Keratinocyte (primary cell): ENCODE results near the gene CRYBA2. TPM values are rescaled to one million over a fixed set of nuclear protein-coding genes. Genes with fewer than 3 reads are reported as not detected.
A peak's percentile ranks its signal among the peaks of the same experiment; 100 is the strongest.

ENCODE experiments used
- DNase-seq: peaks from one replicate; pipeline ENCODE4 v3.0.0-alpha.2; 2011; ENCODE audit warnings: low read depth, missing footprints, low spot score
- FAIRE-seq: peaks from 2 replicates; lab custom pipeline; 2011; peaks lifted over from hg19 to GRCh38; lab: Jason Lieb, UNC
- H2AFZ ChIP-seq: 2 replicates; pipeline ENCODE4 v1.6.0; 2012; ENCODE audit warnings: low read length, control low read depth, inconsistent platforms; ENCODE audit not compliant: control insufficient read depth
- H3K27ac ChIP-seq: 2 replicates; pipeline ENCODE4 v1.5.1; 2011; ENCODE audit warnings: low read length; ENCODE audit not compliant: control insufficient read depth, insufficient read depth
- H3K27me3 ChIP-seq: 3 replicates; pipeline ENCODE4 v1.6.0; 2011; ENCODE audit warnings: low read length; ENCODE audit not compliant: control insufficient read depth, insufficient read depth; ENCODE audit errors: extremely low read depth
- H3K36me3 ChIP-seq, 2 experiments: 2 replicates in 1 of 2; 3 replicates in 1 of 2; pipeline ENCODE4 v1.5.1; 2011; ENCODE audit warnings: low read length in 2 of 2, mild to moderate bottlenecking in 1 of 2; ENCODE audit not compliant: control insufficient read depth in 2 of 2, insufficient read depth in 2 of 2; ENCODE audit errors: extremely low read depth in 1 of 2
- H3K4me1 ChIP-seq: 3 replicates; pipeline ENCODE4 v1.5.1; 2011; ENCODE audit warnings: low read length; ENCODE audit not compliant: control insufficient read depth, insufficient read depth; ENCODE audit errors: extremely low read depth
- H3K4me2 ChIP-seq: 3 replicates; pipeline ENCODE4 v1.6.0; 2011; ENCODE audit warnings: low read depth, low read length; ENCODE audit not compliant: control insufficient read depth, insufficient read depth; ENCODE audit errors: extremely low read depth
- H3K4me3 ChIP-seq, 3 experiments: fragments of 200-600 bp in 1 of 3; sonication (generic) in 1 of 3; 2 replicates in 2 of 3; 3 replicates in 1 of 3; pipeline ENCODE4 v1.5.1; 2011 to 2016; ENCODE audit warnings: low read length in 3 of 3, mild to moderate bottlenecking in 3 of 3, control low read depth in 2 of 3, inconsistent platforms in 1 of 3, low read depth in 1 of 3, mixed read lengths in 1 of 3, mixed run types in 1 of 3, moderate library complexity in 1 of 3; ENCODE audit not compliant: control insufficient read depth in 2 of 3, insufficient read depth in 2 of 3; ENCODE audit errors: extremely low read depth in 1 of 3
- H3K79me2 ChIP-seq: 2 replicates; pipeline ENCODE4 v1.6.0; 2012; ENCODE audit warnings: low read length; ENCODE audit not compliant: control insufficient read depth, insufficient read depth
- H3K9ac ChIP-seq: 3 replicates; pipeline ENCODE4 v1.6.0; 2011; ENCODE audit warnings: low read length; ENCODE audit not compliant: control insufficient read depth, insufficient read depth; ENCODE audit errors: extremely low read depth
- H3K9me1 ChIP-seq: 3 replicates; pipeline ENCODE4 v1.6.0; 2011; ENCODE audit warnings: low read length; ENCODE audit not compliant: control insufficient read depth, insufficient read depth; ENCODE audit errors: extremely low read depth
- H3K9me3 ChIP-seq: 2 replicates; pipeline ENCODE4 v1.5.1; 2012; ENCODE audit warnings: low read depth, low read length; ENCODE audit not compliant: control insufficient read depth
- H4K20me1 ChIP-seq: 3 replicates; pipeline ENCODE4 v1.6.0; 2011; ENCODE audit warnings: low read length; ENCODE audit not compliant: control insufficient read depth, insufficient read depth; ENCODE audit errors: extremely low read depth
- CTCF ChIP-seq, 3 experiments: IDR thresholded peaks in 1 of 3; conservative IDR thresholded peaks in 1 of 3; optimal IDR thresholded peaks in 1 of 3; 2 replicates in 2 of 3; 3 replicates in 1 of 3; pipeline versions ENCODE3 to v1.5.1; 2011; ENCODE audit warnings: low read length in 3 of 3, mild to moderate bottlenecking in 3 of 3, moderate library complexity in 2 of 3, control low read depth in 1 of 3, inconsistent platforms in 1 of 3; ENCODE audit not compliant: insufficient read depth in 2 of 3; ENCODE audit errors: extremely low read depth in 1 of 3
- EZH2 ChIP-seq: IDR thresholded peaks from one replicate; pipeline ENCODE4 v1.6.1; 2012; ENCODE audit warnings: inconsistent platforms, mild to moderate bottlenecking, low read length, moderate library complexity
- dilution Hi-C: fragments of 300-500 bp; cut with MboI; formaldehyde crosslinking; loops from one replicate; pipeline ENCODE4 v1.7.0; 2020; ENCODE audit warnings: low sequenced_read_pairs; ENCODE audit not compliant: extremely low pct_ligation_motif_present
- polyA plus RNA-seq, 5 experiments: library from polyadenylated mRNA; depleted of rRNA in 3 of 5; stranded (reverse) in 3 of 5; stranded (forward) in 1 of 5; unstranded in 1 of 5; fragments of >200 nt; gene quantifications; 1 replicate in 1 of 5; 2 replicates in 3 of 5; 3 replicates in 1 of 5; pipeline versions ENCODE4 v1.2.1 to v1.2.3, GENCODE V29; 2011 to 2012; ENCODE audit warnings: missing spikeins in 2 of 5, low read depth in 1 of 5, low replicate concordance in 1 of 5

CRYBA2 gene
- polyA plus RNA-seq, 1 donor (not counting 4 experiments of a cell fraction or from before 2014, with no cell fraction given) = not detected

- Histone ChIP-seq H3K27ac (no peak overlapping the region), H3K4me3 (no peak overlapping the region), H3K79me2 (no peaks in the 10 kb centered on the region), H3K36me3 (no peaks in the 10 kb centered on the region), H3K9ac (no peak overlapping the region), H3K9me3 (no peaks in the 10 kb centered on the region), H3K4me2 (no peak overlapping the region), H2AFZ (no peak overlapping the region), H3K9me1 (no peaks in the 10 kb centered on the region), H3K4me1 (peaks cover 4% of the 10 kb centered on the region), H3K27me3 (peaks cover 93% of the 10 kb centered on the region), H4K20me1 (no peaks in the 10 kb centered on the region)
- DNase-seq = no peak
- dilution Hi-C loops = no loop called here
- FAIRE-seq = no peak
- no peak for TF ChIP-seq CTCF (optimal IDR thresholded peaks at IDR 0.05 in 1 of 3, IDR thresholded peaks at IDR 0.05 in 1 of 3, conservative IDR thresholded peaks at IDR 0.05 in 1 of 3; ENCODE audit: extremely low read depth in 1 of 3, insufficient read depth in 2 of 3, low read length in 3 of 3)
- TF ChIP-seq EZH2 = peak; percentile 100
These were observed 8.8 kb downstream of the CRYBA2 start for GRCh38 chr2:218984239-218985020.

DNA sequence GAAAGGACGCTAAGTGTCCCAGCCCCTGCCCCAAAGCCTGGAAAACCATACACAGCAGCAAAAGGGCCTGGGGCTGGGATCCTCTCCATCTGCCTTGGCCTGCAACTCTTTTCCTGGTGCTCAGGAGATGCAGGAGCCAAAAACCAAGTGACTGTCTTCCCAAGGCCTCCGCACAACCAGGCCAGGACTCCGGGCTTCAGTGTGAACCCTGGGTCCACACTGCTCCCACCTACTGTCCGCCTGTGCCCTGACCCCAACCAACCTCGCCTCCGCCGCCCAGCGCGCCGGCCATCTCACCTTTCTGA, 9.3 kb downstream of the CRYBA2 start:
- Histone ChIP-seq H3K9ac (no peak overlapping the region), H3K9me1 (no peaks in the 10 kb centered on the region), H3K27ac (no peak overlapping the region), H3K79me2 (no peaks in the 10 kb centered on the region), H4K20me1 (no peaks in the 10 kb centered on the region), H2AFZ (no peak overlapping the region), H3K27me3 (peaks cover 88% of the 10 kb centered on the region), H3K4me1 (peaks cover 4% of the 10 kb centered on the region), H3K4me2 (no peak overlapping the region), H3K36me3 (no peaks in the 10 kb centered on the region), H3K4me3 (no peak overlapping the region), H3K9me3 (no peaks in the 10 kb centered on the region)
- DNase-seq (no peak), FAIRE-seq (no peak)
- dilution Hi-C loops = no loop called here
- TF ChIP-seq EZH2 (no peak), CTCF (optimal IDR thresholded peaks at IDR 0.05 in 1 of 3, IDR thresholded peaks at IDR 0.05 in 1 of 3, conservative IDR thresholded peaks at IDR 0.05 in 1 of 3; ENCODE audit: extremely low read depth in 1 of 3, insufficient read depth in 2 of 3, low read length in 3 of 3) (no peak)
